HEK293 (cell line): ENCODE measurements around the gene KIF11.

Experiments
- CTCF ChIP-seq: fragments of 450-650 bp; formaldehyde crosslinking; IDR thresholded peaks from 2 replicates; pipeline ENCODE4 v1.5.1; 2016; ENCODE audit warnings: missing biosample characterization, missing genetic modification characterization
- EGR2 ChIP-seq: fragments of 450-650 bp; formaldehyde crosslinking; IDR thresholded peaks from 2 replicates; pipeline ENCODE4 v1.5.1; 2016; ENCODE audit warnings: low read depth, missing biosample characterization, missing genetic modification characterization
- GLI4 ChIP-seq: fragments of 450-650 bp; formaldehyde crosslinking; IDR thresholded peaks from 2 replicates; pipeline ENCODE4 v1.5.1; 2016; ENCODE audit warnings: missing biosample characterization, missing genetic modification characterization
- HIC1 ChIP-seq: fragments of 450-650 bp; formaldehyde crosslinking; IDR thresholded peaks from 2 replicates; pipeline ENCODE4 v1.5.1; 2016; ENCODE audit warnings: missing biosample characterization, missing genetic modification characterization
- KLF1 ChIP-seq: fragments of 450-650 bp; formaldehyde crosslinking; IDR thresholded peaks from 2 replicates; pipeline ENCODE4 v1.5.1; 2016; ENCODE audit warnings: missing biosample characterization, missing genetic modification characterization
- KLF9 ChIP-seq: fragments of 450-650 bp; formaldehyde crosslinking; IDR thresholded peaks from 2 replicates; pipeline ENCODE4 v1.5.1; 2016; ENCODE audit warnings: missing biosample characterization, missing genetic modification characterization, low read depth
- PBX3 ChIP-seq: sonication (generic); formaldehyde crosslinking; IDR thresholded peaks from 2 replicates; pipeline ENCODE4 v1.8.1; 2022; ENCODE audit warnings: mild to moderate bottlenecking, moderate library complexity, missing genetic modification reagents
- PRDM1 ChIP-seq: fragments of 450-650 bp; formaldehyde crosslinking; IDR thresholded peaks from 2 replicates; pipeline ENCODE4; 2016; ENCODE audit warnings: missing biosample characterization, missing genetic modification characterization
- PRDM2 ChIP-seq: fragments of 450-650 bp; formaldehyde crosslinking; IDR thresholded peaks from 2 replicates; pipeline ENCODE4 v1.5.1; 2016; ENCODE audit warnings: missing biosample characterization, missing genetic modification characterization, borderline replicate concordance
- RBAK ChIP-seq: fragments of 450-650 bp; formaldehyde crosslinking; IDR thresholded peaks from 2 replicates; pipeline ENCODE4 v1.5.1; 2016; ENCODE audit warnings: missing biosample characterization, missing genetic modification characterization
- ZFHX2 ChIP-seq: fragments of 450-650 bp; formaldehyde crosslinking; conservative IDR thresholded peaks from 2 replicates; pipeline ENCODE4 v1.5.1; 2016; ENCODE audit warnings: missing biosample characterization, missing genetic modification characterization
- ZFP37 ChIP-seq: fragments of 450-650 bp; formaldehyde crosslinking; IDR thresholded peaks from 2 replicates; pipeline ENCODE4 v1.5.1; 2016; ENCODE audit warnings: missing biosample characterization, missing genetic modification characterization
- ZNF138 ChIP-seq: fragments of 450-650 bp; formaldehyde crosslinking; IDR thresholded peaks from 2 replicates; pipeline ENCODE4 v1.5.1; 2016; ENCODE audit warnings: missing biosample characterization, missing genetic modification characterization, borderline replicate concordance
- ZNF19 ChIP-seq: fragments of 450-650 bp; formaldehyde crosslinking; IDR thresholded peaks from 2 replicates; pipeline ENCODE4; 2016; ENCODE audit warnings: missing biosample characterization, missing genetic modification characterization, low read depth
- ZNF280C ChIP-seq: fragments of 450-650 bp; formaldehyde crosslinking; IDR thresholded peaks from 2 replicates; pipeline ENCODE4 v1.5.1; 2016; ENCODE audit warnings: missing biosample characterization, missing genetic modification characterization
- ZNF501 ChIP-seq: fragments of 450-650 bp; formaldehyde crosslinking; IDR thresholded peaks from 2 replicates; pipeline ENCODE4 v1.5.1; 2016; ENCODE audit warnings: missing biosample characterization, missing genetic modification characterization
- ZNF548 ChIP-seq: fragments of 450-650 bp; formaldehyde crosslinking; IDR thresholded peaks from 2 replicates; pipeline ENCODE4 v1.5.1; 2016; ENCODE audit warnings: missing biosample characterization, missing genetic modification characterization
- ZNF549 ChIP-seq: fragments of 450-650 bp; IDR thresholded peaks from 2 replicates; pipeline ENCODE4 v1.5.1; 2018; ENCODE audit warnings: missing biosample characterization, missing genetic modification characterization, mild to moderate bottlenecking, inconsistent platforms, moderate library complexity
- ZNF626 ChIP-seq: fragments of 450-650 bp; sonication (Bioruptor Pico); formaldehyde crosslinking; IDR thresholded peaks from 2 replicates; pipeline ENCODE4 v1.5.1; 2018; ENCODE audit warnings: missing biosample characterization, missing genetic modification characterization, inconsistent platforms
- ZNF645 ChIP-seq: fragments of 450-650 bp; formaldehyde crosslinking; IDR thresholded peaks from 2 replicates; pipeline ENCODE4; 2016; ENCODE audit warnings: missing biosample characterization, missing genetic modification characterization
- ZNF692 ChIP-seq: fragments of 450-650 bp; formaldehyde crosslinking; IDR thresholded peaks from 2 replicates; pipeline ENCODE4 v1.5.1; 2016; ENCODE audit warnings: missing biosample characterization, missing genetic modification characterization
- ZNF701 ChIP-seq: fragments of 450-650 bp; formaldehyde crosslinking; IDR thresholded peaks from 2 replicates; pipeline ENCODE4 v1.5.1; 2016; ENCODE audit warnings: missing biosample characterization, missing genetic modification characterization
- ZNF837 ChIP-seq: fragments of 450-650 bp; formaldehyde crosslinking; IDR thresholded peaks from 2 replicates; pipeline ENCODE4 v1.5.1; 2016; ENCODE audit warnings: missing biosample characterization, missing genetic modification characterization

Gene KIF11

GRCh38 chr10:92572362-92573090, 20.4 kb upstream of the KIF11 start (continued):
- TF ChIP-seq ZNF701 (tag by site-specific recombination): no peak
- TF ChIP-seq CTCF (tag by site-specific recombination): peak; percentile 10; the same call in 1 of the 2 replicates
- TF ChIP-seq KLF1: no peak
- no peak for TF ChIP-seq ZNF837 (tag by site-specific recombination)
- no peak for TF ChIP-seq KLF9
- TF ChIP-seq ZNF138 (tag by site-specific recombination): no peak
- TF ChIP-seq ZFHX2: peak; percentile 91
- peak; percentile 87 for TF ChIP-seq EGR2 (tag by site-specific recombination)
- TF ChIP-seq ZNF645: no peak
- TF ChIP-seq PRDM1 (tag by site-specific recombination): peak; percentile 88
- TF ChIP-seq PRDM2 (tag by site-specific recombination): no peak
- no peak for TF ChIP-seq ZNF626 (tag by site-specific recombination)
- TF ChIP-seq ZNF548: no peak
- no peak for TF ChIP-seq GLI4
- TF ChIP-seq PBX3 (CRISPR knock-in tag): no peak
- TF ChIP-seq ZNF692 (tag by site-specific recombination): peak; percentile 87
- TF ChIP-seq HIC1: no peak; the same call in 1 of the 2 replicates
- no peak for TF ChIP-seq ZNF501
- no peak for TF ChIP-seq ZNF19 (tag by site-specific recombination)
- TF ChIP-seq RBAK (tag by site-specific recombination): no peak
- no peak for TF ChIP-seq ZNF549 (tag by site-specific recombination)
- no peak for TF ChIP-seq ZFP37 (tag by site-specific recombination)
- no peak for TF ChIP-seq ZNF280C (tag by site-specific recombination)
